GM23338 (cell line): Measurements from ENCODE around the gene EIF3B. TPM values are rescaled to one million over a fixed set of nuclear protein-coding genes. Genes with fewer than 3 reads are reported as not detected.

Experiments
- ATAC-seq: fragments of 200-7000 bp; cut with Tn5 transposase; 3 replicates; pipeline ENCODE4 v1.9.1; 2020
- DNase-seq: peaks from one replicate; pipeline ENCODE4 v3.0.0-alpha.2; 2015; ENCODE audit warnings: low spot score
- H2AFZ ChIP-seq: fragments of 200-600 bp; sonication (generic); 2 replicates; pipeline ENCODE4 v1.8.0; 2016; ENCODE audit warnings: antibody characterized with exemption, mild to moderate bottlenecking, moderate library complexity
- H3F3A ChIP-seq: fragments of 200-600 bp; sonication (generic); replicated peaks from 2 replicates; pipeline ENCODE4 v1.8.0; 2017; ENCODE audit warnings: antibody characterized with exemption, mixed run types, low read depth
- H3K27ac ChIP-seq: fragments of 200-600 bp; sonication (generic); 2 replicates; pipeline ENCODE4 v1.6.1; 2016; ENCODE audit warnings: low read depth
- H3K27me3 ChIP-seq: fragments of 200-600 bp; sonication (generic); 2 replicates; pipeline ENCODE4 v1.8.0; 2016; ENCODE audit warnings: mild to moderate bottlenecking, mixed run types, moderate library complexity; ENCODE audit not compliant: insufficient read depth
- H3K36me3 ChIP-seq: fragments of 200-600 bp; sonication (generic); 2 replicates; pipeline ENCODE4 v1.8.0; 2016; ENCODE audit warnings: mild to moderate bottlenecking; ENCODE audit not compliant: insufficient read depth
- H3K4me1 ChIP-seq: fragments of 200-600 bp; sonication (generic); 2 replicates; pipeline ENCODE4 v1.8.0; 2016; ENCODE audit warnings: mild to moderate bottlenecking, moderate library complexity; ENCODE audit not compliant: insufficient read depth
- H3K4me2 ChIP-seq: fragments of 200-600 bp; sonication (generic); 2 replicates; pipeline ENCODE4 v1.7.1; 2017; ENCODE audit warnings: mixed run types
- H3K4me3 ChIP-seq: fragments of 200-600 bp; sonication (generic); 2 replicates; pipeline ENCODE4 v1.6.1; 2016; ENCODE audit warnings: mixed run types
- H3K79me2 ChIP-seq: fragments of 200-600 bp; sonication (generic); replicated peaks from 2 replicates; pipeline ENCODE4 v1.8.0; 2017; ENCODE audit warnings: mild to moderate bottlenecking; ENCODE audit not compliant: insufficient read depth
- H3K9me2 ChIP-seq: fragments of 200-600 bp; sonication (generic); 2 replicates; pipeline ENCODE4 v1.8.0; 2017; ENCODE audit not compliant: insufficient read depth
- H4K20me1 ChIP-seq: fragments of 200-600 bp; sonication (generic); replicated peaks from 2 replicates; pipeline ENCODE4 v1.8.0; 2017; ENCODE audit warnings: mild to moderate bottlenecking; ENCODE audit not compliant: insufficient read depth
- H3K27ac Mint-ChIP-seq: 2 replicates; pipeline ENCODE4 v1.8.0; 2020; ENCODE audit warnings: inconsistent platforms, mild to moderate bottlenecking, moderate library complexity, mixed read lengths
- H3K27me3 Mint-ChIP-seq: 3 replicates; pipeline ENCODE4 v1.8.0; 2022; ENCODE audit warnings: low read depth, mild to moderate bottlenecking, moderate library complexity, mixed read lengths, inconsistent platforms; ENCODE audit not compliant: insufficient read depth, poor library complexity
- H3K36me3 Mint-ChIP-seq: 3 replicates; pipeline ENCODE4 v1.8.0; 2021; ENCODE audit warnings: low read depth, mild to moderate bottlenecking, inconsistent platforms, moderate library complexity, mixed read lengths
- H3K4me1 Mint-ChIP-seq: 3 replicates; pipeline ENCODE4 v1.8.0; 2020; ENCODE audit warnings: mild to moderate bottlenecking, inconsistent platforms, mixed read lengths
- H3K4me3 Mint-ChIP-seq: 3 replicates; pipeline ENCODE4 v1.8.0; 2021; ENCODE audit warnings: moderate library complexity, mild to moderate bottlenecking, inconsistent platforms, mixed read lengths
- H3K9me3 Mint-ChIP-seq: 3 replicates; pipeline ENCODE4 v1.8.0; 2020; ENCODE audit warnings: moderate library complexity, mild to moderate bottlenecking, inconsistent platforms, mixed read lengths
- CREB1 ChIP-seq: fragments of 250-450 bp; sonication (Bioruptor Pico); IDR thresholded peaks from 2 replicates; pipeline ENCODE4 v1.5.0; 2020; ENCODE audit warnings: low read depth, mild to moderate bottlenecking, moderate library complexity
- ETS1 ChIP-seq: IDR thresholded peaks from 2 replicates; pipeline ENCODE4 v1.6.1; 2016; ENCODE audit warnings: antibody characterized with exemption
- EZH2phosphoT487 ChIP-seq: fragments of 200-600 bp; sonication (generic); IDR thresholded peaks from one replicate; pipeline ENCODE4 v1.8.1; 2018; ENCODE audit warnings: antibody characterized with exemption; ENCODE audit not compliant: unreplicated experiment
- NANOG ChIP-seq: IDR thresholded peaks from 2 replicates; pipeline ENCODE4 v1.6.1; 2016; ENCODE audit warnings: antibody characterized with exemption, borderline replicate concordance
- POLR2AphosphoS5 ChIP-seq: IDR thresholded peaks from 2 replicates; pipeline ENCODE4 v1.6.1; 2016; ENCODE audit warnings: antibody characterized with exemption, low read depth
- REST ChIP-seq: IDR thresholded peaks from one replicate; pipeline ENCODE4 v1.6.1; 2018; ENCODE audit warnings: antibody characterized with exemption; ENCODE audit not compliant: unreplicated experiment
- STAT1 ChIP-seq: IDR thresholded peaks from one replicate; pipeline ENCODE4 v1.6.1; 2016; ENCODE audit warnings: antibody characterized with exemption; ENCODE audit not compliant: unreplicated experiment
- ZNF462 ChIP-seq: fragments of 250-450 bp; sonication (Bioruptor Pico); IDR thresholded peaks from 2 replicates; pipeline ENCODE4 v1.5.0; 2020; ENCODE audit warnings: mild to moderate bottlenecking, moderate library complexity
- polyA plus RNA-seq: library from polyadenylated mRNA; unstranded; fragments of >200 nt; fragmentation: Nextera tagmentation; extraction: Ambion mirVana; gene quantifications from 2 replicates; pipeline ENCODE4 v1.2.1, GENCODE V29; 2016
- total RNA-seq: library from RNA; depleted of rRNA; stranded (reverse); fragments of >200 nt; shearing (Covaris generic); gene quantifications from 2 replicates; pipeline ENCODE4 v1.2.3, GENCODE V29; 2014

EIF3B gene
- total and polyA plus RNA-seq, 2 experiments from 2014 or later, result 106 to 355 TPM

- Mint-ChIP-seq H3K9me3 (no peaks in the 10 kb centered on the region), H3K27ac (peak overlapping the region; percentile 64; the same call in 1 of the 2 replicates), H3K4me1 (peaks cover 17% of the 10 kb centered on the region), H3K4me3 (no peak overlapping the region), H3K27me3 (peaks cover 7% of the 10 kb centered on the region), H3K36me3 (no peaks in the 10 kb centered on the region; the same call in 2 of the 3 replicates)
- DNase-seq, result no peak
- Histone ChIP-seq H3K4me2 (peak overlapping the region; percentile 66), H3K36me3 (no peaks in the 10 kb centered on the region), H3F3A (peaks cover 23% of the 10 kb centered on the region; the same call in 1 of the 2 replicates), H3K9me2 (no peaks in the 10 kb centered on the region), H4K20me1 (no peaks in the 10 kb centered on the region; the same call in 1 of the 2 replicates), H3K27ac (peak overlapping the region; percentile 74; the same call in 1 of the 2 replicates), H3K4me3 (no peak overlapping the region), H3K27me3 (no peaks in the 10 kb centered on the region), H3K4me1 (peaks cover 13% of the 10 kb centered on the region), H2AFZ (peak overlapping the region; percentile 95), H3K79me2 (peaks cover 7% of the 10 kb centered on the region; the same call in 1 of the 2 replicates)
- TF ChIP-seq STAT1 (no peak), POLR2AphosphoS5 (no peak), CREB1 (CRISPR knock-in tag) (no peak), REST (no peak), NANOG (no peak), EZH2phosphoT487 (no peak), ETS1 (no peak), ZNF462 (CRISPR knock-in tag) (no peak)
- no peak; the same call in 2 of the 3 replicates for ATAC-seq
Observed at GRCh38 chr7:2399848-2400587, 45.4 kb downstream of the EIF3B start.
